H9 (cell line): ENCODE results near the gene CPT1A. TPM values are rescaled to one million over a fixed set of nuclear protein-coding genes. Genes with fewer than 3 reads are reported as not detected.

Source experiments
- DNase-seq: peaks from one replicate; pipeline ENCODE4 v3.0.0-alpha.2; 2017
- H2AFZ ChIP-seq: one replicate; pipeline ENCODE4 v1.6.1; 2013; ENCODE audit warnings: mild to moderate bottlenecking, low read length, control low read depth, moderate library complexity
- H2AK5ac ChIP-seq: 2 replicates; pipeline ENCODE4 v1.6.1; 2013; ENCODE audit warnings: low read length, control low read depth, mixed read lengths; ENCODE audit not compliant: insufficient read length
- H2BK120ac ChIP-seq: one replicate; pipeline ENCODE4 v1.6.1; 2013; ENCODE audit warnings: low read depth, mild to moderate bottlenecking, low read length, control low read depth, inconsistent platforms; ENCODE audit not compliant: poor library complexity, severe bottlenecking
- H2BK12ac ChIP-seq: 2 replicates; pipeline ENCODE4 v1.6.1; 2013; ENCODE audit warnings: low read length, control low read depth, mixed read lengths, low read depth; ENCODE audit not compliant: insufficient read length
- H2BK15ac ChIP-seq: 2 replicates; pipeline ENCODE4 v1.6.1; 2013; ENCODE audit warnings: low read depth, low read length, control low read depth
- H2BK20ac ChIP-seq: one replicate; pipeline ENCODE4 v1.6.1; 2013; ENCODE audit warnings: low read depth, mild to moderate bottlenecking, low read length, control low read depth, inconsistent platforms; ENCODE audit not compliant: poor library complexity, severe bottlenecking
- H2BK5ac ChIP-seq: 2 replicates; pipeline ENCODE4 v1.6.1; 2013; ENCODE audit warnings: low read length, control low read depth, mixed read lengths; ENCODE audit not compliant: insufficient read length
- H3K14ac ChIP-seq: 2 replicates; pipeline ENCODE4 v1.6.1; 2013; ENCODE audit warnings: low read length, control low read depth; ENCODE audit not compliant: insufficient read depth
- H3K18ac ChIP-seq: 2 replicates; pipeline ENCODE4 v1.6.1; 2013; ENCODE audit warnings: low read depth, mild to moderate bottlenecking, mixed read lengths, low read length, control low read depth; ENCODE audit not compliant: insufficient read length
- H3K23ac ChIP-seq: 2 replicates; pipeline ENCODE4 v1.6.1; 2013; ENCODE audit warnings: low read length, control low read depth, mixed read lengths, low read depth; ENCODE audit not compliant: insufficient read length
- H3K23me2 ChIP-seq: 2 replicates; pipeline ENCODE4 v1.6.1; 2013; ENCODE audit warnings: low read depth, mild to moderate bottlenecking, mixed read lengths, low read length, control low read depth; ENCODE audit not compliant: insufficient read length, poor library complexity, severe bottlenecking
- H3K27ac ChIP-seq: 2 replicates; pipeline ENCODE4 v1.5.1; 2013; ENCODE audit warnings: low read length, control low read depth, mixed read lengths, low read depth; ENCODE audit not compliant: insufficient read length
- H3K27me3 ChIP-seq: 2 replicates; pipeline ENCODE4 v1.6.1; 2013; ENCODE audit warnings: low read length, control low read depth, inconsistent platforms; ENCODE audit not compliant: insufficient read depth
- H3K4ac ChIP-seq: 2 replicates; pipeline ENCODE4 v1.6.1; 2013; ENCODE audit warnings: low read depth, mild to moderate bottlenecking, control low read depth, inconsistent platforms, low read length, moderate library complexity
- H3K4me1 ChIP-seq: 2 replicates; pipeline ENCODE4 v1.6.1; 2013; ENCODE audit warnings: low read length, control low read depth, inconsistent platforms; ENCODE audit not compliant: insufficient read depth
- H3K4me2 ChIP-seq: 2 replicates; pipeline ENCODE4 v1.6.1; 2013; ENCODE audit warnings: low read length, control low read depth, mixed read lengths; ENCODE audit not compliant: insufficient read length, insufficient read depth
- H3K56ac ChIP-seq: 2 replicates; pipeline ENCODE4 v1.6.1; 2013; ENCODE audit warnings: low read depth, mild to moderate bottlenecking, mixed read lengths, low read length, control low read depth; ENCODE audit not compliant: insufficient read length
- H3K79me1 ChIP-seq: 2 replicates; pipeline ENCODE4 v1.6.1; 2013; ENCODE audit warnings: low read depth, mild to moderate bottlenecking, moderate library complexity, low read length, control low read depth, inconsistent platforms; ENCODE audit not compliant: insufficient read depth, poor library complexity, severe bottlenecking
- H3K79me2 ChIP-seq: 2 replicates; pipeline ENCODE4 v1.6.1; 2013; ENCODE audit warnings: low read length, control low read depth, inconsistent platforms; ENCODE audit not compliant: insufficient read depth
- H3K9ac ChIP-seq: 2 replicates; pipeline ENCODE4 v1.6.1; 2013; ENCODE audit warnings: low read length, control low read depth, mixed read lengths; ENCODE audit not compliant: insufficient read length; ENCODE audit errors: extremely low read depth
- H3K9me3 ChIP-seq: one replicate; pipeline ENCODE4 v1.6.1; 2013; ENCODE audit warnings: low read depth, low read length, inconsistent platforms; ENCODE audit not compliant: control insufficient read depth
- H3T11ph ChIP-seq: one replicate; pipeline ENCODE4 v1.6.1; 2013; ENCODE audit warnings: mild to moderate bottlenecking, low read length, control low read depth, inconsistent platforms
- H4K20me1 ChIP-seq: one replicate; pipeline ENCODE4 v1.6.1; 2013; ENCODE audit not compliant: control insufficient read depth, insufficient read length, insufficient read depth
- H4K5ac ChIP-seq: 2 replicates; pipeline ENCODE4 v1.6.1; 2013; ENCODE audit warnings: low read depth, mild to moderate bottlenecking, mixed read lengths, low read length, control low read depth; ENCODE audit not compliant: insufficient read length
- H4K8ac ChIP-seq: replicated peaks from 2 replicates; pipeline ENCODE4 v1.6.1; 2013; ENCODE audit warnings: low read length, control low read depth, mixed read lengths, low read depth; ENCODE audit not compliant: insufficient read length
- H4K91ac ChIP-seq: 2 replicates; pipeline ENCODE4 v1.6.1; 2013; ENCODE audit warnings: low read depth, mild to moderate bottlenecking, moderate library complexity, mixed read lengths, low read length, control low read depth; ENCODE audit not compliant: insufficient read length
- H3K27ac Mint-ChIP-seq, 3 experiments: 2 replicates in 2 of 3; 3 replicates in 1 of 3; pipeline ENCODE4 v1.8.0; 2020 to 2021; ENCODE audit warnings: mixed read lengths in 3 of 3, mild to moderate bottlenecking in 1 of 3, moderate library complexity in 1 of 3
- H3K27me3 Mint-ChIP-seq: 2 replicates; pipeline ENCODE4 v1.8.0; 2021; ENCODE audit warnings: low read depth, mild to moderate bottlenecking, moderate library complexity, mixed read lengths
- H3K36me3 Mint-ChIP-seq, 3 experiments: 2 replicates in 2 of 3; 3 replicates in 1 of 3; pipeline ENCODE4 v1.8.0; 2020 to 2021; ENCODE audit warnings: low read depth in 3 of 3, mixed read lengths in 3 of 3; ENCODE audit not compliant: insufficient read depth in 1 of 3
- H3K4me1 Mint-ChIP-seq, 2 experiments: 2 replicates each; pipeline ENCODE4 v1.8.0; 2020; ENCODE audit warnings: mixed read lengths in 2 of 2
- H3K4me3 Mint-ChIP-seq, 2 experiments: 2 replicates in 1 of 2; 3 replicates in 1 of 2; pipeline ENCODE4 v1.8.0; 2020 to 2021; ENCODE audit warnings: mild to moderate bottlenecking in 2 of 2, mixed read lengths in 2 of 2, moderate library complexity in 1 of 2
- H3K9me3 Mint-ChIP-seq, 2 experiments: 2 replicates in 1 of 2; 3 replicates in 1 of 2; pipeline ENCODE4 v1.8.0; 2020; ENCODE audit warnings: mild to moderate bottlenecking in 2 of 2, mixed read lengths in 2 of 2, moderate library complexity in 1 of 2
- WGBS: extraction: QIAGEN DNeasy Blood & Tissue Kit; methylation state at CpG from one replicate; pipeline ENCODE4 v1.1.7; 2013; ENCODE audit warnings: missing lambda C conversion rate, low lambda C conversion rate, mixed read lengths; ENCODE audit not compliant: insufficient read length; ENCODE audit errors: extremely low coverage; 5-methylcytosine and 5-hydroxymethylcytosine counted together
- total RNA-seq: library from RNA; stranded (reverse); gene quantifications from 2 replicates; pipeline ENCODE4 v1.2.1, GENCODE V29; 2021
- TF ChIP-seq, protein P1 (sequence below): fragments of 200-600 bp; sonication (generic); conservative IDR thresholded peaks from 3 replicates; pipeline ENCODE4 v1.8.0; 2021; ENCODE audit warnings: antibody characterized with exemption, mild to moderate bottlenecking

Gene CPT1A
- total RNA-seq, 1 experiment from 2014 or later: 7.5 TPM

DNA sequence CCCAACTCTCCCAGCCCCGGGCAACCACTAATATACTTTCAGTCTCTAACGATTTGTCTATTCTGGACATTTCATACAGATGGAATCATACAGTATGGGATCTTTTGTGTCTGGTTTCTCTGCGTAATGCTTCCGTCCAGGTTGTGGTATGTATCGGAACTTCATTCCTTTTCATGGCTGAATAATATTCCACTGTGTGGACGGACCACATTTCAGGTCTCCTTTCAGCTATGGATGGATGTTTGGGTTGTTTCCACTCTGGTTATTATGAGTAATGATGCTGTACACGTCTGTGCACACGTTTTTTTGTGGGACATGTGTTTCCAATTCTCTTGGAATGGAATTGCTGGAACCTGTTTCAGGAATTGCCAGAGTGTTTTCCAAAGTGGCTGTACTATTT, 17.4 kb upstream of the CPT1A start:
- H3K23me2 ChIP-seq: peaks cover 6% of the 10 kb centered on the region
- no peaks in the 10 kb centered on the region for H3K4me1 ChIP-seq
- H2AK5ac ChIP-seq: no peak overlapping the region
- H3K79me2 ChIP-seq: no peaks in the 10 kb centered on the region
- peaks cover 2% of the 10 kb centered on the region; the same call in 1 of the 2 replicates for H3K27me3 ChIP-seq
- Mint-ChIP-seq H3K27me3 (peaks cover 26% of the 10 kb centered on the region), H3K27ac (no peak overlapping the region), H3K9me3 (peaks cover 12 to 14% of the 10 kb centered on the region in 2 experiments; a peak in 4 of 5 replicates), H3K4me1 (peaks cover 3 to 5% of the 10 kb centered on the region in 2 experiments; a peak in 2 of 4 replicates), H3K4me3 (no peak overlapping the region), H3K36me3 (peaks cover 1 to 8% (median 5%) of the 10 kb centered on the region in 3 experiments; a peak in 4 of 7 replicates)
- no peak overlapping the region for H3K23ac ChIP-seq
- H4K91ac ChIP-seq: no peak overlapping the region
- no peaks in the 10 kb centered on the region for H4K20me1 ChIP-seq
- no peak overlapping the region for H3K14ac ChIP-seq
- no peak overlapping the region for H3T11ph ChIP-seq
- no peaks in the 10 kb centered on the region for H3K79me1 ChIP-seq
- no peak overlapping the region for H2BK12ac ChIP-seq
- no peak overlapping the region for H2AFZ ChIP-seq
- H3K27ac ChIP-seq: no peak overlapping the region
- TF ChIP-seq, protein P1, sequence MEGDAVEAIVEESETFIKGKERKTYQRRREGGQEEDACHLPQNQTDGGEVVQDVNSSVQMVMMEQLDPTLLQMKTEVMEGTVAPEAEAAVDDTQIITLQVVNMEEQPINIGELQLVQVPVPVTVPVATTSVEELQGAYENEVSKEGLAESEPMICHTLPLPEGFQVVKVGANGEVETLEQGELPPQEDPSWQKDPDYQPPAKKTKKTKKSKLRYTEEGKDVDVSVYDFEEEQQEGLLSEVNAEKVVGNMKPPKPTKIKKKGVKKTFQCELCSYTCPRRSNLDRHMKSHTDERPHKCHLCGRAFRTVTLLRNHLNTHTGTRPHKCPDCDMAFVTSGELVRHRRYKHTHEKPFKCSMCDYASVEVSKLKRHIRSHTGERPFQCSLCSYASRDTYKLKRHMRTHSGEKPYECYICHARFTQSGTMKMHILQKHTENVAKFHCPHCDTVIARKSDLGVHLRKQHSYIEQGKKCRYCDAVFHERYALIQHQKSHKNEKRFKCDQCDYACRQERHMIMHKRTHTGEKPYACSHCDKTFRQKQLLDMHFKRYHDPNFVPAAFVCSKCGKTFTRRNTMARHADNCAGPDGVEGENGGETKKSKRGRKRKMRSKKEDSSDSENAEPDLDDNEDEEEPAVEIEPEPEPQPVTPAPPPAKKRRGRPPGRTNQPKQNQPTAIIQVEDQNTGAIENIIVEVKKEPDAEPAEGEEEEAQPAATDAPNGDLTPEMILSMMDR: no peak
- H3K4me2 ChIP-seq: no peak overlapping the region
- no peak overlapping the region for H3K9ac ChIP-seq
- H4K8ac ChIP-seq: no peak overlapping the region
- no peak overlapping the region for H3K18ac ChIP-seq
- no peak for DNase-seq
- no peaks in the 10 kb centered on the region for H3K9me3 ChIP-seq
- H3K4ac ChIP-seq: no peak overlapping the region
- no peak overlapping the region for H3K56ac ChIP-seq
- no peak overlapping the region for H4K5ac ChIP-seq
- H2BK120ac ChIP-seq: no peak overlapping the region
- no peak overlapping the region for H2BK20ac ChIP-seq
- whole genome bisulfite sequencing: no CpG with 5 or more reads among the region's 8 CpGs
- H2BK5ac ChIP-seq: no peak overlapping the region
- no peak overlapping the region for H2BK15ac ChIP-seq
